HK-2 (cell line): Measurements from ENCODE around the gene PTPRG.

Experiments used
- DNase-seq: peaks from one replicate; pipeline ENCODE4 v3.0.0-alpha.2; 2018; ENCODE audit not compliant: unreplicated experiment

Gene PTPRG

GRCh38 chr3:62228467-62228866 lies 667.1 kb downstream of the PTPRG start:
- DNase-seq, result no peak

GRCh38 chr3:62229211-62229610 lies 667.8 kb downstream of the PTPRG start:
- DNase-seq, result no peak

GRCh38 chr3:62229908-62230307 lies 668.5 kb downstream of the PTPRG start:
- no peak for DNase-seq

DNA sequence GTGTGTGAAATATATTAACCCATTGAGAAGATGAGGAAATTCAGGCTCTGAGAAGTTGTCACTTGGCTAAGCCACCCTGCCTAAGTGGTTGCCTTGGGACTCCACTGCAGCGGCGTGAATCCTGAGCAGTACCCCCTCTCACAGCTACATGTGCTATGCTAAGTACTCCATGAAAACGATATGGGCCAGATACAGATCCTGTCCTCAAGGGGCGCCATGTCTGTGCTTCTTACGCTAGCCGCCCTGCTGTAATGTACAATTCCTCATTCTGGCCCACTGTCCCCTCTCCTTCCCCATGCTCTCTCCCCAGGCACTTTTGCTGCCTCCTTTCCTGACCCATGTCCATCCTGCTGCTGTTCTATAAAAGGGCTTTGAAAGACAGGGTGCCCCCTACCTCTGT lies 671.7 kb downstream of the PTPRG start:
- no peak for DNase-seq

GRCh38 chr3:62236016-62236415 lies 674.6 kb downstream of the PTPRG start:
- DNase-seq, result no peak

GRCh38 chr3:62237286-62237948 lies 676.0 kb downstream of the PTPRG start:
- DNase-seq, result no peak

DNA sequence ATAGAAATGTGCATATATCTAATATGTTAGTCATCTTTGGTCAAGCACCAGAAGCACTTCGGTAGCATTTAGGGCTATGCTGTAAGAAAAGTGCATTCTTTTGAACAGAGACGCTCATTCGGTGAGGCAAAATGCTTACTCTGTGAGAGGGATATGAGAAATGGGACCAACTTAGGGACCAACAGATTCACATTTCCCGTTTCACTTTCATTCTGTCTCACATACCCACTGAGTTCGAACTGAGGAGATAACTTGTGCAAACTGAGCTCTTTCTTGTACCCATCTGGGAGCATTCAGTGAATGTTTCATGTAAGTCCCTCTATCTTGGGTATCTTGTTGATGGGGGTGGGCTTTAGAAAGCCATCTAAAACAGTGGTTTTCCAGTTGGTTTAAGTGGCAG lies 676.6 kb downstream of the PTPRG start:
- no peak for DNase-seq

- DNase-seq, result no peak
Observed at GRCh38 chr3:62238431-62238830, 677.1 kb downstream of the PTPRG start.

DNA sequence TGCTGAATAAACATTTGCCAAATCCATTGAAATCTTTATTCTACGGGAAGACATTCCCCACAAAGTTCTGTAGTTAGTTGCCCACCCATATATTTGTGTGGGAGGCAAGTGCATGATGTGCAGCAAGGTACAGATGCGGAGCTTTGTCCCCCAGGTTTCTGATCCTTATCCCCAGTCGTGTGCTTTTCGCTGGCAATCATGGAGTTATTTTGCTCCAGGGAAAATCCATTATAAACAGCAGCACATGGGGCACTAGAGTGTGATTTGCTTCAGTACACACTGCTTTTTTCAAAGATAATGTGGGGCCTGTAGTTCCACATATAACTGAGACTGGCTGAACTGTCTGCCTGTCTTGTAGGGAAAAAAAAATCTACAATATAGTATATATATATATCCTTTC lies 679.9 kb downstream of the PTPRG start:
- DNase-seq, result no peak

DNA sequence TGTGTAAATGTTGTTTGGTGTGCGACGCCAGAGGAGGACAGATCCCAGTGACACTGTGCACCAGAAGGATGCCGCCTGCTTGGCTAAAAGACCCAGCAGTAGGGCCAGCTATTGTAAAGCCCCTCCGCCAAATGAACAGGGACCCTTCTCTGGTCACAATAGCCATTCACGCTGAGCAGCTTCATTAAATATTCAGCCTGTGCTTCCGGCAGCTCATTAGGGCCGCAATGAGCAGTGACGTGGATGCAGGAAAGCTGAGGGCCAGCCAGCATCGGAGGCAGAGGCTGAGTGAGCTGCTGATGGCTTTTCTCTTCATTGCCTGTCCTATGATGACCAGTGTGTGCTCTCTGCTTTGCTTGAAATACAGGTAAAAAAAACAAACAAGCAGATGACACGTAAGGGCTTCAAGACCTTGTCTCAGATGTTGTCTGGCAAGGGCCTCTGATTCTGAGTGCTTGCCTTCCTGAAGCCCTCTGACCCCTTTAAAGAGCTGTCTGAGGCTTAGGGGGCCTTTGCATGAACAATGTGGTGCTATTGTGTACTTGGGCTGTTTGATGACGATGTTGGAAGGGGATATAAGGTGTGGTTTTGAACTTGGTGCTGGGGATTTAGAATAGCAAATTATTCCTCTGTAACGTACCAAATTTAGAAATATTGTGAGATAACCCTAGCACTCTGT lies 681.6 kb downstream of the PTPRG start:
- DNase-seq, result no peak

DNA sequence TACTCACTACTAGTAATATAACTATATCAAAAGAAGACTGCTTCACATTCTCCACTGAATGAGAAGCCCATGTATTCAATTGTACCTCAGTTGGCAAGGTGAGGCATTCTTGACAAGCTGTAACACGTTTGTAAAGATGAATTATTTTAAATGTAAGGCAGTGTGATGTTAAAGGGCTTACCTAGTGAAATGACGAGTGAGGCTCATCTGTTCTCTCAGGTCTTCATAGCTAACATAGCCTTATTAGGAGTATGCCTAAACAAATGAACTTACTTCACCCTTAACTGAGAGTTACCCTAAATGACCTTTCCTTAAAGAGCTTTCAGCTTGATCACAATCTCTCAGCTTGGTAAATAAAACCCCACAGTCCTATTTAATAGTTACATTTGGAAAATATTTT lies 684.7 kb downstream of the PTPRG start:
- no peak for DNase-seq

DNA sequence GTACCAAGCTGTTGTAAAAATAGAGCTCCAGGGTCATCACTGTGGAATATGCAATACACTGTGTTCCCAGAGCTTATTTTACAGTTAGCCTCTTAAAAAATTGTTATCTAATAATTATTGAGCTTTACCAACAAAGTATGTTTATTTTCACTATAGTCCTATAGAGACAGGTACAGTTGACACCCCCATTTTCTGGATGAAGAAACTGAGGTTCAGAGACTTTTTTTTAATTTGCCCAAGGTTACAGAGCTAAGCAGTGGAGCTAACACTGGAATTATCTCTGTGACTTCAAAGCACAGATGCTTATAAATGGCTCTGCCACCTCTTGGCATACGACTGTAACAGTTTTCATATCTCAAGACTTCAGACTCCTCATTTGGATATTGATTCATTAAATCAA lies 685.6 kb downstream of the PTPRG start:
- no peak for DNase-seq

- no peak for DNase-seq
Observed at GRCh38 chr3:62248734-62249483, 687.5 kb downstream of the PTPRG start.

- DNase-seq, result no peak
Observed at GRCh38 chr3:62249484-62249776, 688.1 kb downstream of the PTPRG start.

DNA sequence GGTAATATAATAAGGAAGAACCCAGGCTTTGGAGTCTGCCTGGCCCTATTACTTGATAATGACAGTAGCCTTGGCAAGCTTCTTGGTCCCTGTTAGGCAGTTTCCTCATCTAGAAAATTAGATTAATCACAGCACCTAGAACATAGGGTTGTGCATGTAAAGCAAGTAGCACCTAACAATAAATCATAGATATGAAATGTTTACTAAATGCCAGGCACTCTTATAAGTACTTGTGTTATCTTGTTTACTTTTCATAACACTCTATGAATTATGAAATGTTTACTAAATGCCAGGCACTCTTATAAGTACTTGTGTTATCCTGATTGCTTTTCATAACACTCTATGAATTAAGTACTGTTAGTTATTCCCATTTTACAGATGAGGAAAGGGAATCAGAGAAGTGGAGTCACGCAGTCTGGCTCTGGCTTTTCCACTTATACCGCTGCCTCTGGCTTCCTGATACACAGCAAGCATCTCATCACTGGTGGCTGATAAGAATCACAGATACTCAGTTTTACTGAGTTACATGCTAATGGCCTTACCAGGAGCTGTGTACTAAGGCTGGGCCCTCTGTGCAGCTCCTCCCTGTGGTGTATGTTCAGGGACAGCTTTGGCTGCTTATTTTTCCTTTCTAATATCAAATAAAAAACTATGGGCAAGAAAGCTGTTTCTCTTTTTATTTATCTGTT lies 688.6 kb downstream of the PTPRG start:
- DNase-seq, result no peak

- no peak for DNase-seq
Observed at GRCh38 chr3:62252438-62253157, 691.2 kb downstream of the PTPRG start.

DNA sequence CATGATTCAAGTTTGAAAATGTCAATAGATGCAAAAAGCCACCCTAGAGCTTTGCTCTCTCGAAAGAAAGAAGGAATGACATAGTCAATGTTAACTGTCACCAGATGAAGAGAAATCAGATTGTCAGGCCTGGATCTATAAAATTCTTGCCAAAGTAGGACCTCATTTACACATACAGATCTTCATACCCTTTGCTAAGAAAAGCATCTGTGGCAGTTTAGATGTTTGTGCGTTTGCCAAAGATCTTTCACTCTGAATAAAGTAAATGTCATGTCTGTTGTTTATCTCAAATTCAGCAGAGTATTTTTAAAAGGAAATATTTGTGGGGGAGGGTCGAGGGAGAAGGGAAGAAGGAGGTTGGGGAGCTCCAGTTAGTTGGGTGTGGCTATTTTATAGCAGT lies 692.6 kb downstream of the PTPRG start:
- no peak for DNase-seq

DNA sequence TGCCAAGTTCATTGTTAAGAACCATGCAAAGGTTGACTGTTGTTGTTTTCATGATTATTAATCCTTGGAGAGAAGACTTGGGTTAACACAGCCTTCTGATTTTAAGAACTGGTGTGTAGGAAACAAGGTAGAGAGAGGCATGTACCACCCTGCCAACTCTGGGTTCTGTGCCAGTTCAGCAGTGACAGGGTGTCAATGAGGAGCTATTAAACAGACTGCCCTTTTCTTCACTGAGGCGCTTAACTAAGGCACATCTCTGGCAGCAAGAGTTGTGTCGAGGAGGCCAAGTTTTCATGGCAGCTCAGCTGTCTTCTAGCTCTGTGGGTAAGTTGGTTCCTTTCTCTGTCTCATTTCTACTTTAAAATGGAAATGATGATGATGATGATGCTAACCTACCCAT lies 694.4 kb downstream of the PTPRG start:
- no peak for DNase-seq

- DNase-seq, result no peak
Observed at GRCh38 chr3:62259924-62260323, 698.6 kb downstream of the PTPRG start.

DNA sequence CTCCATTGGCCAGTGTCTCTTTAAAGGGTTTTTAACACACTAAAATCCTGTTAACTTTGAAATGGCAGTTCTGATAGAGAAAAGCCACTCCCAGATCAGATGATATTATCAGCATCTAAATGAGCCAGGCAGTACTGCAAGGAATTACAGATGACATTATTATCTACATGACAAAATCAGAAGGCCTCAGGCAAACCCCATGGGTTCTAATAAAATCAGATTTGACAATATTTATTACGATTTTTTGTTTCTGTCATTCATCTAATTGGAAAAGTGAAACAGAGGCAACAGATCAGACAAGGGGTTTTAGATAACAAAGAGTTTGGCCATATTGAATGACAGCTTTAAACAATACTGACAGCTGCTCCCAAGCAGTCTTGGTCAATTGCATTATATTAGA lies 699.3 kb downstream of the PTPRG start:
- DNase-seq, result no peak

GRCh38 chr3:62261121-62261520 lies 699.8 kb downstream of the PTPRG start:
- DNase-seq, result no peak

- no peak for DNase-seq
Observed at GRCh38 chr3:62261736-62262135, 700.4 kb downstream of the PTPRG start.
